WTC11 (cell line): Measurements from ENCODE around the gene CDH13. TPM values are rescaled to one million over a fixed set of nuclear protein-coding genes. Genes with fewer than 3 reads are reported as not detected.

Source experiments
- ATAC-seq: fragments of 200-7000 bp; cut with Tn5 transposase; 2 replicates; pipeline ENCODE4 v1.10.0; 2021; ENCODE audit warnings: mild to moderate bottlenecking, moderate library complexity
- CTCF ChIA-PET: fragments of 300-600 bp; sonication (Branson Sonifier 250); formaldehyde crosslinking; loops from one replicate; lab custom pipeline; 2021; ENCODE audit warnings: antibody characterized with exemption; lab: Charles Lee
- POLR2A ChIA-PET: fragments of 350-600 bp; sonication (Branson Sonifier 250); formaldehyde crosslinking; loops from one replicate; lab custom pipeline; 2021; ENCODE audit warnings: antibody characterized with exemption; lab: Charles Lee
- DNase-seq: peaks from one replicate; pipeline ENCODE4 v3.0.0; 2021; ENCODE audit warnings: low spot score
- H3K27ac Mint-ChIP-seq: 2 replicates; pipeline ENCODE4 v1.8.0; 2021; ENCODE audit warnings: mixed read lengths
- H3K27me3 Mint-ChIP-seq: 2 replicates; pipeline ENCODE4 v1.8.0; 2021; ENCODE audit warnings: low read depth, mild to moderate bottlenecking, moderate library complexity, mixed read lengths
- H3K36me3 Mint-ChIP-seq: 2 replicates; pipeline ENCODE4 v1.8.0; 2021; ENCODE audit warnings: mixed read lengths
- H3K4me1 Mint-ChIP-seq: 2 replicates; pipeline ENCODE4 v1.8.0; 2022; ENCODE audit warnings: mixed read lengths
- H3K4me3 Mint-ChIP-seq: 2 replicates; pipeline ENCODE4 v1.8.0; 2021; ENCODE audit warnings: mild to moderate bottlenecking, moderate library complexity, mixed read lengths
- H3K9me3 Mint-ChIP-seq: 2 replicates; pipeline ENCODE4 v1.8.0; 2021; ENCODE audit warnings: mixed read lengths
- ATF1 ChIP-seq: sonication (generic); formaldehyde crosslinking; IDR thresholded peaks from 2 replicates; pipeline ENCODE4 v1.8.1; 2023; ENCODE audit warnings: mild to moderate bottlenecking, moderate library complexity, missing genetic modification reagents
- CDX4 ChIP-seq: fragments of 250-450 bp; sonication (Bioruptor Pico); IDR thresholded peaks from 2 replicates; pipeline ENCODE4 v1.9.0; 2021; ENCODE audit warnings: moderate library complexity, mild to moderate bottlenecking, inconsistent platforms, borderline replicate concordance
- ELF4 ChIP-seq: sonication (generic); formaldehyde crosslinking; IDR thresholded peaks from 2 replicates; pipeline ENCODE4 v1.8.1; 2022; ENCODE audit warnings: low read depth, mild to moderate bottlenecking, moderate library complexity, missing genetic modification reagents
- JUN ChIP-seq: sonication (generic); formaldehyde crosslinking; IDR thresholded peaks from 2 replicates; pipeline ENCODE4 v1.8.0; 2023; ENCODE audit warnings: mild to moderate bottlenecking, missing genetic modification reagents
- RORB ChIP-seq: fragments of 250-450 bp; sonication (Bioruptor Pico); IDR thresholded peaks from 2 replicates; pipeline ENCODE4 v1.9.0; 2021; ENCODE audit warnings: mild to moderate bottlenecking
- SMAD3 ChIP-seq: sonication (generic); formaldehyde crosslinking; IDR thresholded peaks from 2 replicates; pipeline ENCODE4 v1.8.0; 2022; ENCODE audit warnings: missing genetic modification reagents, mild to moderate bottlenecking, borderline replicate concordance
- ZBTB21 ChIP-seq: sonication (generic); formaldehyde crosslinking; IDR thresholded peaks from 2 replicates; pipeline ENCODE4 v1.8.1; 2023; ENCODE audit warnings: mild to moderate bottlenecking, missing genetic modification reagents, borderline replicate concordance
- ZNF317 ChIP-seq: sonication (generic); formaldehyde crosslinking; IDR thresholded peaks from 2 replicates; pipeline ENCODE4 v1.8.1; 2023; ENCODE audit warnings: low read depth, mild to moderate bottlenecking, moderate library complexity, missing genetic modification reagents, borderline replicate concordance
- ZNF416 ChIP-seq: fragments of 250-450 bp; sonication (Bioruptor Pico); IDR thresholded peaks from 2 replicates; pipeline ENCODE4 v1.9.0; 2021; ENCODE audit warnings: mild to moderate bottlenecking, inconsistent platforms
- ZNF512 ChIP-seq: sonication (generic); formaldehyde crosslinking; IDR thresholded peaks from 2 replicates; pipeline ENCODE4 v1.8.1; 2022; ENCODE audit warnings: missing genetic modification reagents, borderline replicate concordance
- ZNF671 ChIP-seq: fragments of 250-450 bp; sonication (Bioruptor Pico); IDR thresholded peaks from 2 replicates; pipeline ENCODE4 v1.8.0; 2021; ENCODE audit warnings: mild to moderate bottlenecking
- total RNA-seq: library from RNA; stranded (reverse); gene quantifications from 3 replicates; pipeline ENCODE4 v1.2.3, GENCODE V29; 2021
- TF ChIP-seq, protein P1 (sequence below): sonication (generic); formaldehyde crosslinking; IDR thresholded peaks from 2 replicates; pipeline ENCODE4 v1.8.1; 2023; ENCODE audit warnings: mild to moderate bottlenecking, missing genetic modification reagents, borderline replicate concordance
- TF ChIP-seq, protein P2 (sequence below): fragments of 250-450 bp; sonication (Bioruptor Pico); conservative IDR thresholded peaks from 2 replicates; pipeline ENCODE4 v1.9.0; 2021; ENCODE audit warnings: mild to moderate bottlenecking
- TF ChIP-seq, protein P3 (sequence below): sonication (generic); formaldehyde crosslinking; conservative IDR thresholded peaks from 2 replicates; pipeline ENCODE4 v1.8.1; 2023; ENCODE audit warnings: mild to moderate bottlenecking, low read depth, missing genetic modification reagents, moderate library complexity
- TF ChIP-seq, protein P4 (sequence below): sonication (generic); formaldehyde crosslinking; IDR thresholded peaks from 2 replicates; pipeline ENCODE4 v1.8.0; 2022; ENCODE audit warnings: mild to moderate bottlenecking, missing genetic modification reagents
- TF ChIP-seq, protein P5 (sequence below): fragments of 250-450 bp; sonication (Bioruptor Pico); IDR thresholded peaks from 2 replicates; pipeline ENCODE4 v1.8.0; 2021; ENCODE audit warnings: mild to moderate bottlenecking

CDH13 gene
- total RNA-seq, 1 experiment from 2014 or later = 0.81 TPM

DNA sequence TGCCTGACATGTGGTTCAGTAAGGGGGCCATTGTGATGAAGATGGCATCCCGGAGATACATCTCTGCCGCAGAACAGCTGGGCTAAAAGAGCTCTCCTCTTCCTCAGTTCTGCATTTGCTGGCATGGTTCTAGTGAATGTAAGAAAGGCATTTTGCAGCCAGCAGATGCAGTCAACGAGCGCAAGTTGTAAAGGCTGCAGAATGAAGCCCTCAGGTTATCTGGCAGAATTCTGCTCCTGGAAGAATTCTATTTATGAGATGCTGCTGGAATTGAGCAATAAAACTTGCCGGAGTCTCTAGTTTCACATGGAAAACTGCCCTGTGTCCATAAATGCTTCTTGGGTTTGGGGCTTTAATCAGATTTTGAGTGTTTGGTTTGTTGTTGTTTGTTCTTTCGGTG, 1004.2 kb downstream of the CDH13 start (continued):
- TF ChIP-seq, protein P1, sequence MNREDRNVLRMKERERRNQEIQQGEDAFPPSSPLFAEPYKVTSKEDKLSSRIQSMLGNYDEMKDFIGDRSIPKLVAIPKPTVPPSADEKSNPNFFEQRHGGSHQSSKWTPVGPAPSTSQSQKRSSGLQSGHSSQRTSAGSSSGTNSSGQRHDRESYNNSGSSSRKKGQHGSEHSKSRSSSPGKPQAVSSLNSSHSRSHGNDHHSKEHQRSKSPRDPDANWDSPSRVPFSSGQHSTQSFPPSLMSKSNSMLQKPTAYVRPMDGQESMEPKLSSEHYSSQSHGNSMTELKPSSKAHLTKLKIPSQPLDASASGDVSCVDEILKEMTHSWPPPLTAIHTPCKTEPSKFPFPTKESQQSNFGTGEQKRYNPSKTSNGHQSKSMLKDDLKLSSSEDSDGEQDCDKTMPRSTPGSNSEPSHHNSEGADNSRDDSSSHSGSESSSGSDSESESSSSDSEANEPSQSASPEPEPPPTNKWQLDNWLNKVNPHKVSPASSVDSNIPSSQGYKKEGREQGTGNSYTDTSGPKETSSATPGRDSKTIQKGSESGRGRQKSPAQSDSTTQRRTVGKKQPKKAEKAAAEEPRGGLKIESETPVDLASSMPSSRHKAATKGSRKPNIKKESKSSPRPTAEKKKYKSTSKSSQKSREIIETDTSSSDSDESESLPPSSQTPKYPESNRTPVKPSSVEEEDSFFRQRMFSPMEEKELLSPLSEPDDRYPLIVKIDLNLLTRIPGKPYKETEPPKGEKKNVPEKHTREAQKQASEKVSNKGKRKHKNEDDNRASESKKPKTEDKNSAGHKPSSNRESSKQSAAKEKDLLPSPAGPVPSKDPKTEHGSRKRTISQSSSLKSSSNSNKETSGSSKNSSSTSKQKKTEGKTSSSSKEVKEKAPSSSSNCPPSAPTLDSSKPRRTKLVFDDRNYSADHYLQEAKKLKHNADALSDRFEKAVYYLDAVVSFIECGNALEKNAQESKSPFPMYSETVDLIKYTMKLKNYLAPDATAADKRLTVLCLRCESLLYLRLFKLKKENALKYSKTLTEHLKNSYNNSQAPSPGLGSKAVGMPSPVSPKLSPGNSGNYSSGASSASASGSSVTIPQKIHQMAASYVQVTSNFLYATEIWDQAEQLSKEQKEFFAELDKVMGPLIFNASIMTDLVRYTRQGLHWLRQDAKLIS (CRISPR knock-in tag) = no peak
- TF ChIP-seq ZNF671 (CRISPR knock-in tag) = no peak

- Mint-ChIP-seq H3K9me3 (peaks cover 15% of the 10 kb centered on the region), H3K27ac (no peak overlapping the region), H3K36me3 (peaks cover 15% of the 10 kb centered on the region), H3K4me1 (peaks cover 27% of the 10 kb centered on the region), H3K27me3 (no peaks in the 10 kb centered on the region; the same call in 1 of the 2 replicates), H3K4me3 (no peak overlapping the region)
- TF ChIP-seq ELF4 (CRISPR knock-in tag) = no peak
- no peak for TF ChIP-seq JUN (CRISPR knock-in tag)
- TF ChIP-seq, protein P2, sequence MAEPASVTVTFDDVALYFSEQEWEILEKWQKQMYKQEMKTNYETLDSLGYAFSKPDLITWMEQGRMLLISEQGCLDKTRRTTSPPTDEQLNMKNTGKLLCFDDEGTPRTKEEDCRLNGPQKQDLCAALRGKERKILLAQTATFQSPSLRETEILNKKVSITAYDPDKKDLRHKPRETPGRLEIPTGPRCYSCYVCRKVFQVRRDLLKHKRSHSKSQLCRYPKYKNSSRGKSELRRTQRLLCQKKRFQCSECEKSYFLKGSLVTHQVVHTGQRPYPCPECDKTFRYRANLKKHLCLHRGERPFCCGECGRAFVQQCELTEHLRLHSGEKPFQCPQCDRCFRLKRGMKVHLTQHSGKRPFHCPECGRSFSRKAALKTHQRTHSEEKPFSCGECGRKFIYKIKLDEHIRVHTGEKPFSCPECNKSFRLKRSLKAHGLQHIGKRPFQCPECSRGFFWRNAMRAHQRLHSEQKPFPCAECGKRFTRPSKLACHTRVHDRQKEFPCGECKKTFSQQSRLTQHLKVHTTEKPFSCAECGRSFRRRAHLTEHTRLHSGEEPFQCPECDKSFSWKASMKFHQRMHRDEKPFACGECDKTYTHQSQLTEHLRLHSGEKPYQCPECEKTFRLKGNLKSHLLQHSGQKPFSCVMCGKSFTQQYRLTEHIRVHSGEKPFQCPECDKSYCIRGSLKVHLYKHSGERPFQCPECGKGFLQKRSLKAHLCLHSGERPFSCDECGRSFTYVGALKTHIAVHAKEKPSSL (CRISPR knock-in tag) = no peak
- no peak for TF ChIP-seq SMAD3 (CRISPR knock-in tag)
- TF ChIP-seq, protein P3, sequence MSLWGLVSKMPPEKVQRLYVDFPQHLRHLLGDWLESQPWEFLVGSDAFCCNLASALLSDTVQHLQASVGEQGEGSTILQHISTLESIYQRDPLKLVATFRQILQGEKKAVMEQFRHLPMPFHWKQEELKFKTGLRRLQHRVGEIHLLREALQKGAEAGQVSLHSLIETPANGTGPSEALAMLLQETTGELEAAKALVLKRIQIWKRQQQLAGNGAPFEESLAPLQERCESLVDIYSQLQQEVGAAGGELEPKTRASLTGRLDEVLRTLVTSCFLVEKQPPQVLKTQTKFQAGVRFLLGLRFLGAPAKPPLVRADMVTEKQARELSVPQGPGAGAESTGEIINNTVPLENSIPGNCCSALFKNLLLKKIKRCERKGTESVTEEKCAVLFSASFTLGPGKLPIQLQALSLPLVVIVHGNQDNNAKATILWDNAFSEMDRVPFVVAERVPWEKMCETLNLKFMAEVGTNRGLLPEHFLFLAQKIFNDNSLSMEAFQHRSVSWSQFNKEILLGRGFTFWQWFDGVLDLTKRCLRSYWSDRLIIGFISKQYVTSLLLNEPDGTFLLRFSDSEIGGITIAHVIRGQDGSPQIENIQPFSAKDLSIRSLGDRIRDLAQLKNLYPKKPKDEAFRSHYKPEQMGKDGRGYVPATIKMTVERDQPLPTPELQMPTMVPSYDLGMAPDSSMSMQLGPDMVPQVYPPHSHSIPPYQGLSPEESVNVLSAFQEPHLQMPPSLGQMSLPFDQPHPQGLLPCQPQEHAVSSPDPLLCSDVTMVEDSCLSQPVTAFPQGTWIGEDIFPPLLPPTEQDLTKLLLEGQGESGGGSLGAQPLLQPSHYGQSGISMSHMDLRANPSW (CRISPR knock-in tag) = no peak
- TF ChIP-seq RORB (CRISPR knock-in tag) = no peak
- TF ChIP-seq ZNF317 (CRISPR knock-in tag) = no peak
- no peak for TF ChIP-seq CDX4 (CRISPR knock-in tag)
- TF ChIP-seq ATF1 (CRISPR knock-in tag) = no peak
- TF ChIP-seq ZBTB21 (CRISPR knock-in tag) = no peak
- no peak for TF ChIP-seq ZNF512
- TF ChIP-seq, protein P4, sequence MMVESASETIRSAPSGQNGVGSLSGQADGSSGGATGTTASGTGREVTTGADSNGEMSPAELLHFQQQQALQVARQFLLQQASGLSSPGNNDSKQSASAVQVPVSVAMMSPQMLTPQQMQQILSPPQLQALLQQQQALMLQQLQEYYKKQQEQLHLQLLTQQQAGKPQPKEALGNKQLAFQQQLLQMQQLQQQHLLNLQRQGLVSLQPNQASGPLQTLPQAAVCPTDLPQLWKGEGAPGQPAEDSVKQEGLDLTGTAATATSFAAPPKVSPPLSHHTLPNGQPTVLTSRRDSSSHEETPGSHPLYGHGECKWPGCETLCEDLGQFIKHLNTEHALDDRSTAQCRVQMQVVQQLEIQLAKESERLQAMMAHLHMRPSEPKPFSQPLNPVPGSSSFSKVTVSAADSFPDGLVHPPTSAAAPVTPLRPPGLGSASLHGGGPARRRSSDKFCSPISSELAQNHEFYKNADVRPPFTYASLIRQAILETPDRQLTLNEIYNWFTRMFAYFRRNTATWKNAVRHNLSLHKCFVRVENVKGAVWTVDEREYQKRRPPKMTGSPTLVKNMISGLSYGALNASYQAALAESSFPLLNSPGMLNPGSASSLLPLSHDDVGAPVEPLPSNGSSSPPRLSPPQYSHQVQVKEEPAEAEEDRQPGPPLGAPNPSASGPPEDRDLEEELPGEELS (CRISPR knock-in tag) = no peak
- TF ChIP-seq, protein P5, sequence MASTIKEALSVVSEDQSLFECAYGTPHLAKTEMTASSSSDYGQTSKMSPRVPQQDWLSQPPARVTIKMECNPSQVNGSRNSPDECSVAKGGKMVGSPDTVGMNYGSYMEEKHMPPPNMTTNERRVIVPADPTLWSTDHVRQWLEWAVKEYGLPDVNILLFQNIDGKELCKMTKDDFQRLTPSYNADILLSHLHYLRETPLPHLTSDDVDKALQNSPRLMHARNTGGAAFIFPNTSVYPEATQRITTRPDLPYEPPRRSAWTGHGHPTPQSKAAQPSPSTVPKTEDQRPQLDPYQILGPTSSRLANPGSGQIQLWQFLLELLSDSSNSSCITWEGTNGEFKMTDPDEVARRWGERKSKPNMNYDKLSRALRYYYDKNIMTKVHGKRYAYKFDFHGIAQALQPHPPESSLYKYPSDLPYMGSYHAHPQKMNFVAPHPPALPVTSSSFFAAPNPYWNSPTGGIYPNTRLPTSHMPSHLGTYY (CRISPR knock-in tag) = no peak
- no peak for TF ChIP-seq ZNF416 (CRISPR knock-in tag)
- DNase-seq = no peak
- ChIA-PET POLR2A (interaction anchor here (0.7 kb wide), 1 partner anchor 15 kb away, joined by 5 read pairs; no protein-coding TSS in a partner anchor), CTCF (no interaction called here)
- ATAC-seq = no peak
Measured at GRCh38 chr16:83633286-83633685, 1006.5 kb downstream of the CDH13 start.
